ENCODE measurements around the gene TEDC2.

TEDC2 gene

DNA sequence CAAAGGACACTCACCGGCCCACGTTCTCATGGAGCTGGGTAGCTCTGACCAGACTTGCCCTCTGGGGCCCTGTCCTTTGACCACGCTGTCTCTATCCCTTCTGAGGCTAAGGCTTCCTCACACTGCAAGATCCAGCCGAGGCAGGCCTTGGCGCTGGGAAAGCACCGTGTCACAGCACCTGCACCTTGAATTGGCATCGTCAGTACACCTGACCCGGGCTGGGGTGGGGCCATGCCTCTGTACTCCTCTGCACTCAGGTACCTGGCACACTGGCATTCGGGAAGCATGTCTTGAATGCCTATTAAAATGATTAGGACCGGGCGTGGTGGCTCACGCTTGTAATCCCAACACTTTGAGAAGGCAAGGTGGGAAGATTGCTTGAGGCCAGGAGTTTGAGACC lies 21.0 kb downstream of the TEDC2 start:
- no peak for DNase-seq

DNA sequence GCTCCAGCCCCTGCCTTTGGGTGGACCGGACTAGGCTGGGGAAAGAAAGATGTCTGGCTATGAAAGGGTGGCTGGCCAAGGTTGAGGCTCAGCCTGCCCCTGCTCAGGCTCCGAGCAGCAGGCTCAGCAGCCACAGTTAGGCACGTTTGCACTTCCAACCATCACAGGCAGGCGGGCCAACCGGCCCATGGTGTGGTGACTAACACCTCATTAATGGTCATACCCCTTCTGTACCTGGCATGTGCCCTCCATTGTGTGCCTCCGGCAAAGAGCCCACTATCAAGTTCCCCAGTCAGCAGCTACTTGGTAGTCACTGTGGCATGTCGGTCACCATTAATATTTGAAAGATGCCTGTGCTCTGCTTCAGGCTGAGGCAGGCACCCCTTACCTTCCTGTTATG lies 21.8 kb downstream of the TEDC2 start:
- no peak for DNase-seq

DNA sequence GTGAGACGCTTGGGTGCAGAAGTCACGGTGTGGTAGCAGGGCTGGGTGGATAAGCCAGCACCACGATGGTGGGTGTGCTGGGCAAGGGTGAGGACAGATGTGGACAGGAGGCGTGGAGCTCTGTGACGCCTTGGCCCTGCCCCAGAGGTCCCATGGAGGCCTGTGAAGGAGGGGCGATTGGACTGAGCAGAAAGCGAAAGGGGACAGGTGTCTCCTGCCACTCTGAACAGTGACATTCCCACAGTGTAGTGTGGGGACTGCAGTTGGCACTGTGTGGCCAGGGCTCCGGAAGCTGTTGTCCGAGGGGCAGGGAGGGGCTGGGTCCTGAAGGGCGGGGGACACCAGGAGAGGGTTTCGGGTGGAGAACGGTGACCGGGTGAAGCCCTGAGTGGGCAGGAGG lies 22.3 kb downstream of the TEDC2 start:
- no peak for DNase-seq

DNA sequence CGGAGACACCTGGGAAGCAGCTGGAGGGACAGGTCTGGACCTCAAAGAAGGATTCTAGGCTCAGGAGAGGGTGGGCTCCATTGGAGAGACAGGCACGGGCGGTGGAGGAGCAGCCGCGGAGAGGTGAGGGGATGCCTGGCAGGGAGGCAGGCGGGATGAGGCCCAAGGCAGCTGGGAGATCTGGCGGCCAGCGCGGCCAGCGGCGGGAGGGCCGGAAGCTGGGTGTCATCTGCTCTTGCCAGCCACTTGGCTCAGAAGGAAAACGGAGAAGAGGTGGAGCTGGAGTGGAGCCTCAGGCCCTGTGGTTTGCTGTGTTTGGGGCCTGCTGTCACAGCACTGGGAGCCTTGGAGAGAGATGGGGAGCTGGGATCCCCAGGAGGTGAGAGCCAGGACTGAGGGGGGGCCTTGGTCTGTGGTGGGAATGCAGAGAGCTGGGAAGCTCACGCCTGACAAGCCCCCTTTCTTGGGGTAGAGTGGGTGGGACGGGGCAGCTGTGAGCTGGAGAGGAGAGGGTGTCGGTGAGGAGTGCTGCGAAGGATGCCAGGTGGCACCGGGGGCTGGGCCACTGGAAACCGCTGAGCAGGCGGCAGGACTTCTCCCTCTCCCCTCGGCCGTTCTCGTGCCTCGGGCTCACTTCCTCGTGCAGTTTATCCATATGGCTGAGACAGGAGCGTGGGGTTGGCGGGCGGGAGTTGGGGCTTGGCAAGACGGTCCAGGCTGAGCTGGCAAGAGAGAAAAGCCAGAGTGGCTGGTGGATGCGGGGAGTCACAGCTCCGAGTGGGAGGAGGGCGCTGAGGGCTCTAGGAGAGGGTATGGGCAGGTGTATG lies 23.0 kb downstream of the TEDC2 start:
- DNase-seq: no peak

DNA sequence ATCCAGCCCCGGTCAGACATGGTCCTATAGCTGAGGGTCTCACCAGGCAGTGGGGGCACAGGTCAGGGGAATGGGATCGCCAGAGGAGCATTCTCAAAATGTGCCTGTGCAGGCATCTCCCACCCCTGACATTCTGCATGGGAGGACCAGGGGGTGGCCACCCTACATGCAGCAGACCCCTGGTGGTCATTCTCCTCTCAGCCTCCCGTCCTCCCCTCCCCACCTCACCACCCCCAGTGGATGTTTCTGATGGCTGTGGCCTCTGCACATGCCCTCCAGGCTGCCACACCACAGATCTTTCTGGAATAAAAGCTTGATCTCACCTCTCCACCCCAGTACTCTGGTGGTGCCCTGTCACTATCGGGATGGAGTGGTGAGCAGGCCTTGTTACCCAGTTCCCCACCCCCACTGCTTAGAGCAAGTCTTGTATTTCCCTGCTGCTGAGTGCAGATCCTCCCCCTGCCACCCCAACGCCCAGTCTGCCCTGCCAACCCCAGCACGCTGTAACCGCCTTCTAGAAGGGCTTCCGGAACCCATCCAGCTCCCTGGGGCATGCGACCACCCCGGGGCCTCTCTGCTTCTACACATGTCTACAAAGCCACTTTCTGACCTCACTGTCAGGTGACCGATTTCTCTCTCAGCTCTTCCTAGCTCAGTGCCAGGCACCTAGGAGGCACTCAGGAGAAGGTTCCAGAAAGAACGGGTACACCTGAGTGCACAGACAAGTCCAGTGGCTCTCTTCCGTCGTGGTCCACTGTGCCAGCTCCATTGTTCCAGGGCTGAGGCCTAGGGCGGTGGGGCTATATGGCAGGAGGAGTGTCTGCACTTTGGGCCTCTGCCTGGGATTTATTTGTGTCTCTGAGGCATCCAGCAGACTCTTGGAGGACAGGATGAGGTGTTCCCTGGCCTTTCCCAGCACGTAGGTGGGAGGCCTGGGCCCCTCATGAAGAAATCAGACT lies 24.3 kb downstream of the TEDC2 start:
- DNase-seq: no peak

DNA sequence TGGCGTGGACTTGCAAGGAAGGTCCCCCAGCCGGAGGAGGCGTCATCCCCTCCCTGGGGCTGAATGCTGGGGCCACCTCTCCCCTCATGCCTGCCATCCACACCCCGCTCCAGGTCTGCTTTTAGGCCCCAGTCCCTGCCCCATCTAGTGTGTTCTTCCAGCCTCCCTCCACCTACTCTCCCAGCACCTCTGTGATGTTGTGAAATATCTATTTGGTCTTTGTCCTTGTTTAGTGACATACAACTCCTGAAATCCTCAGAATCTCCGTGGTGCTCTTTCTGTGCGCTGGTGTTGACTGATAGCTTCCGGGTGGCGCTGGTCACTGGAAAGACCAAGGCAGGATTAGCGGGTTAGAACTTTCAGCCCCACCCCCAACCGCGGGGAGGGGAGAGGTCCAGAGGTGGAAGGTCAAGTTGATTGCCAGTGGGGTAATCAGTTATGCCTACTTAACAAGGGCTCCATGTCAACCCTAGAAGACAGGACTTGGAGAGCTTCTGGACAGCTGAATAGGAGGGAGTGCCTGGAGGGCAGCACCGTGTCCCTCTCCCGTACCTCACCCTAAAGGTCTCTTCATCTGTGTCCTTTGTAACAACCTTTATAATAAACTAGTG lies 25.1 kb downstream of the TEDC2 start:
- no peak for DNase-seq

DNA sequence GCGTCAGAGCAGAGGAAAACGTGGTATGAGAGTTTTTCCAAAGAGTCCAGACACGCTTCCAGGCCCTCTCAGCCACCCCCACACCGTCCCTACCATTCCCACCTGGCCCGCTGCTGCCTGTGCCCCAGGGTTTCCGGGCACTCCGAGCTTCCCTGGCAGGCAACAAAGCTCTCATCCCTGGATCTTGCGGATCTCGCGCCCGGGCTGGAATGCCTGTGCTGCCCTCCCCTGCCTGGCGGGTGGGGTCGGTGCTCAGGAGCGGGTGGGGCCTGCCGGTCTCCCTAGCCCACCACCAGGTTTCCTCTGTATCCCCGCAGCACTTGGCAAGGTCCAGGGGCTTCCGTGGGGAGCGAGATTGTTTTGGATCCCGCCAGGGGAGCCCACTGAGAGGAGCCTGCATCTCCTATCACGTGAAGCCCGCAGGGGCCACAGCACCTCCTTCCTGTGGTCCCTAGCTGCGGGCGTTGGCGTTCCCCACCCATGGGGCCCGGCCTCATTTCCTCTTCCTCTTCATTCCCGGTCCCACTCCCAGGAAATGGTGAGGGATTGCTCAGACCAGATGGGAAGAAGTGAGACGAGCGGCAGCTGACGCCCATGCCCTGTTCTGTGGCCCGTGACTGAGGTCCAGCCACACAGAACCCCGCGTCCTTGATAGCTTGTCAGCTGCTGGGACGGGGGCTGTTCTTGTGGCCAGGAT lies 26.1 kb downstream of the TEDC2 start:
- no peak for DNase-seq

DNA sequence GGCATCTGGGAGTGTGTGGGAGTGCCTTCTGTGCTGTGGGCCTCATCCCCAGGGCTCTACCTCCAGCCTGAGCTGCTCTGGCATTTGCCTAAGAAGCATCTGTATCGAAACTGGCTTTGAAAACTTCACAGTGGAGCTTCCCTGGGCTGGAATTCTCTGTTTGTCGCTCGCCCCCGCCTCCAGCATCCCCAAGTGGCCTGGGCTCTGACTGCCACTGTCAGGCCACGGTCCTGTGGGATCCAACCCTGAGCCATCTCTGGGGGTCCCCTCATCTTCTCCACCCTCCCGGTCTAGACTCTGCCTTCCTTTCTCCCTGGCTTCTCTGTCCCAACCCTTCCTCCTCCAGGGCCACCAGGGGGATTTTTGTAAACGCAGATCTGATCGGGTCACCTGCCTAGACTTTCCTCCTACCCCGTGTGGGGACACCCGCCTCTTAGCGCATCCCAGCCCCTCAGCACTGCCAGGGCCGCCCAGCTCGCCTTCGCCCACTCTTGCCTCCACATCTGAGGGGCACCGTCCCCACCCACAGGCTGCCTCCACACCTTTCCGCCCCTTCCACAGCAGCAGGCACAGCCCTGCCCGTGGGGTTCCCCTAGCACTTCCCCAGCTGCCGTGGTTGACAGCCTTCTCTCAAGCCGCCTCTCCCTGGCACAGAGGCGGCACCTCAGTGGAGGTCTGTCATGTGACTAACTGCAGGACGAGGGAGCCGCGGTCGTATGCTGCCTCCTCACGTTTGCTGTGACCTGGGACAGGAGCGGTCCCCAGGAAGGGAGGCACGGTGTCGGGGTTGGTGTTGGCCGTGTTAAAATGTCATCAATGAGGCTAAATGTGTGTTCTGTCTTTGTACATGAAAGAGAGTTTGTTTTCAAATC lies 27.0 kb downstream of the TEDC2 start:
- DNase-seq: peak; percentile 78

DNA sequence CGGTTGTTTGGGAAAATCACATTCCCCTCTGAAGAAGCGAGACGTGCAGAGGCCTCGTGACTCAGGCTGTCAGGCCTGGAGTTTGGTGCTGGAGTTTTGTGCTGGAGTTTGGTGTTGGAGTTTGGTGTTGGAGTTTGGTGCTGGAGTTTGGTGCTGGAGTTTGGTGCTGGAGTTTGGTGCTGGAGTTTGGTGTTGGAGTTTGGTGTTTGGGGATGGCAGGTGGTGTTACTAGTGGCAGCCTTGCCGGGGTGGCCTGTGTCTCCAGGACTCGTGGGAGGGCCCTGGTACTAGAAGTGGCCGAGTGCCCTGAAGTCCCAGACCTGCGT lies 27.6 kb downstream of the TEDC2 start:
- no peak for DNase-seq

DNA sequence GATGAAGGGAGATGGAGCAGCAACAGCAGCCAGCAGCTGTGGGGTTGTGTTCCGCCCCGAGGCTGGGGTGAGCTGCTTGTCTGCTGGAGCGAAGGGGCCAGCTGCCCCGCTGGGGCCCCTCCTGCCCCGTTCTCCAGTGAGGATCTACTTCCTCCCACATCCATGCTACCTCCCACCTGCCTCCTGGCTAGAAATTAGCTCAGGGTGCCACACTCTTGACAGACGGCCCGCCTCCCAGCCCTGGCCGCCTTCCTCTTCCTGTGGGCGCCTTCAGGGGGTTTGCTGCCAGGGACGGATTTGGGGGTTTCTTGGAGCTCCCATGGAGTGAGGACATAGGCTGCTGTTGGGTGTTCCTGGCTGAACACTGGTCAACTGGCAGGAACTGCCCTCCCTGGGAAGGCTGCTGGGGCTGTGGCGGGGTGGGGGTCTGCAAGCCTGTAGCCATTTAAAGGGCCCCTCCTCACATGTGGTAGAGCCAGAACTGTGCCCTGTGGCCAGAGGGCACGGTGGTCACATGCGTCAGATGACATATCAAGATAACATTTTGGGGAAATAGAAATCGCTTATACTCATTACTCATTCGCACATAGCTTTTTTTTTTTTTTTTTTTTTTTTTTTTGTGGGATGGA lies 28.1 kb downstream of the TEDC2 start:
- no peak for DNase-seq

DNA sequence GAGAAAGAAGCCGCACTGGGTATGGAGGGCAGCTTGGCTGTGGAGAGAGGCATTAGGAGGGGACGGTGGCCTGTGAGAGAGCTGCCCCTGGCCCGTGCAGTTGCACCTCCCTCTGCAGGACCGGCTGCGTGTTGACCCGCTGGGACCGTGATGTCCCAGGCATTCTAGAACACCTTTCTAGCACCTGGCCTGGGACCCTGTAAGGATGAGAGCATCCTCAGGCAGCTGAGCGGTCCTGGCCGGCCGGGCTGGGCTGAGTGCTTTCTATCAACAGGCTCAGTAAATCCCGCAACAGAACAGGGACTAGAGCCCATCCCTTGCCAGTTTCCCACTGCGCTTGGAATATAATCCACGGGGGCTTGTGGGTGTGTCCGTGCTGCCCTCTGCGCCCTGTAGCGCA lies 29.7 kb downstream of the TEDC2 start:
- no peak for DNase-seq

DNA sequence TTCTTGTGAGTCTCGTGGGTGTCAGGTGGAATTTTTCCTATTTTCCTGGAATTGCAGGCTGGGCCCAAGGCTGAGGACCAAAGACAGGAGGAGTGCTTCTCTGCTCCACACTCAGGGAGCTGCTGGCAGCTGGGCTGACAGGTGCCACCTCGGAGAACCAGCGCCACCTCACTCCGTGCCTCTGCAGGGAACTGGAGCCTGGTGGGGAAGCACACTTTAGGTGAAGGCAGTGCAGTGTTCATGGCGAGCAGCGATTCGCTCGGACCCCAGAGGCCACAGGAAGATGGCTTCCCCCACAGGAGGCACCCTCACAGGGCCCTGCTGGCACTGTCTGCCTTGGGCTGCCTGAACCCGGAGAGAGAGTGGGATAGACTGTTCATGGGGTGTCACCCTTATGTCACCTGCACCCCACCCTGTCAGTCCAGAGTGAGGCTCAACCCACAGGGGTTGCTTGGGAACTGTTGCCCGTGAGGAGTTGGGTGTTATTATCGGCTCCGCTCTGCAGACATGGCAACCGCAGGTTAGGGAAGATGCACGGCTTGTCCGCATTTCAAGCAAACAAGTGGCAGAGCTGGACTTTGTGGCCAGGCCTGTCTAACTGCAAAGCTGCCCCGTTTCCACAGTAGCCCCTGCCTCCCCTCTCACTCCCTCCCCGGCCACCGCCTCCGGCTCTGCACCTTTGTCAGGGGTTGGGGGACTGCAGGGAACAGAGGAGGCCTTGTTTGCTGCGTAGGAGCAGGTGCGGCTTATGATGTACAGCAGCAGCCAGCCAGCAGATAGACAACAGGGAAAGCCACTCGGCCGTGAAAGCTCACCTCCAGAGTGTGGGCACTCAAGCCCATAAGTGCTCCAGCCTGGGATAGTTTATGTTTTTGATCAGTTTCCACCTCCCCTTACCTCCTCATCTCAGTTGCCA lies 30.5 kb downstream of the TEDC2 start:
- DNase-seq: no peak

DNA sequence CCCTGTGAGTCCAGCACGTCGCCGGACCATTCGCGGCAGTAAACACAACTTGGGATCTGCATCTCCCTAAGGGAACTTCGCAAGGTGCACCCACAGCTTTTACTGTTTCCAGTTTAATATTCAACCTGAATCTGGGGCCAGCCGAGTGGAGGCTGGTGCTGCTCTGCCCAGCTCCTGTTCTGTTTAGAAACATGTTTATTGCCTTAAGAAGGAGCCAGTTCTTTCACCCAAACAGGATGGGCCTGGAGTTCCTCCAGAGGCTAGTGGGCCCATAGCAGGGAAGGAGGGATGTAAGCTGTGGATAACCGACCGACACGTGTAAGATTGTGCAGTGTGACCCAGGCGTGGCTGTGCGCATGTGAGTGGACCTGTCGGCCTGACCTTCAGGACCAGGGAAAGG lies 32.4 kb downstream of the TEDC2 start:
- no peak for DNase-seq

DNA sequence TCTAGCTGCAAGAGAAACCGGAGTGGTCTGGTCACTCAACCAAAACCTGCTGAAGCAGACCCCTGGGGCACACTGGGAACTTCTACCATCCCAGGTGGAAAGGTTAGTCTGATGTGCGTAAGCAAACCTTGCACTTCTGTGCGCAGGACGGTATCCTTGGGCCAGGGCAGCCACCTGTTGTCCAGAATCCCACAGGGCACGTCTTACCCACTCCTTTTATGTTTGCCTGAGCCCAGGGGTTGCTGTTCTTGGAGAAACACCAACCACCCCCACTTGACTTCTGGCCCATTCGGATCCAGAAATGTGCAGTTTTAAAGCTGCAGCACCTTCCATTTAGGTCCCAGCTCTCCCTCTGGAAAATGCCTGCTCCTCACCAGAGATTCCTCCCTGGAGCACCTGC lies 33.7 kb downstream of the TEDC2 start:
- no peak for DNase-seq

DNA sequence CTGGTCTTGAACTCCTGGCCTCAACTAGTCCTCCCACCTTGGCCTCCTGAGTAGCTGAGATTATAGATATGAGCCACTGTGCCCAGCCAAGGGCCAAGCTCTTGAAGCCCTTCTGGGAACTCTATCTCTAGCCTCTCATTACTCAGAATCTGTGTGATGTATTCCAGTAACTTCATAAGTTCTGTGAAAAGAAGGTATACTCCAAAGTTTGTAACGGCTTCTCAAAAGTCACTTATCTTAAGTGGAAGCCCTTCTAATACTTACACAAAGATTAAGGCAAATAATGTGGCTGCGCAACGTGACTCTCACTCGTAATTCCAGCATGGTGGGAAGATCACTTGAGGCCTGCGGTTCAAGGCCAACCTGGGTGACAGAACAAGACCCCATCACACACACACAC lies 34.7 kb downstream of the TEDC2 start:
- DNase-seq: no peak

DNA sequence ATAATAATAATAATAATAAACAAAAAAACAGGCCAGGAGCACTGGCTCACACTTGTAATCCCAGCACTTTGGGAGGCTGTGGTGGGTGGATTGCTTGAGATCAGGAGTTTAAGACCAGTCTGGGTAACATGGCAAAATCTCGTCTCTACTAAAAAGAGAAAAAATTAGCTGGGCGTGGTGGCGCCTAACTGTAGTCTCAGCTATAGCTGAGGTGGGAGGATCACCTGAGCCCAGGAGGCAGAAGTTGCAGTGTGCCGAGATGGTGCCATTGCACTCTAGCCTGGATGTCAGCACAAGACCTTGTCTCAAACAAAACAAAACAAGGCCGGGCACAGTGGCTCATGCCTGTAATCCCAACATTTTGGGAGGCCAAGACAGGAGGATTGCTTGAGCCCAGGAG lies 35.1 kb downstream of the TEDC2 start:
- no peak for DNase-seq

DNA sequence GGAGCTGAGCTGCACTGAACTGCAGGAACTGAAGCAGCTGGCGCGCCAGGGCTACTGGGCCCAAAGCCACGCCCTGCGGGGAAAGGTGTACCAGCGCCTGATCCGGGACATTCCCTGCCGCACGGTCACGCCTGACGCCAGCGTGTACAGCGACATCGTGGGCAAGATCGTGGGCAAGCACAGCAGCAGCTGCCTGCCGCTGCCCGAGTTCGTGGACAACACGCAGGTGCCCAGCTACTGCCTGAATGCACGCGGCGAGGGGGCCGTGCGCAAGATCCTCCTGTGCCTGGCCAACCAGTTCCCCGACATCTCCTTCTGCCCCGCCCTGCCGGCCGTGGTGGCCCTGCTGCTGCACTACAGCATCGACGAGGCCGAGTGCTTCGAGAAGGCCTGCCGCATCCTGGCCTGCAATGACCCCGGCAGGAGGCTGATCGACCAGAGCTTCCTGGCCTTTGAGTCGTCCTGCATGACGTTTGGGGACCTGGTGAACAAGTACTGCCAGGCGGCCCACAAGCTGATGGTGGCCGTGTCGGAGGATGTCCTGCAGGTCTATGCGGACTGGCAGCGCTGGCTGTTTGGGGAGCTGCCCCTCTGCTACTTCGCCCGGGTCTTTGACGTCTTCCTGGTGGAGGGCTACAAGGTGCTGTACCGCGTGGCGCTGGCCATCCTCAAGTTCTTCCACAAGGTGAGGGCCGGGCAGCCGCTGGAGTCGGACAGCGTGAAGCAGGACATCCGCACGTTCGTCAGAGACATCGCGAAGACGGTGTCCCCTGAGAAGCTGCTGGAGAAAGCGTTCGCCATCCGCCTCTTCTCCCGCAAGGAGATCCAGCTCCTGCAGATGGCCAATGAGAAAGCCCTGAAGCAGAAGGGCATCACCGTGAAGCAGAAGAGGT lies 36.6 kb downstream of the TEDC2 start:
- no peak for DNase-seq

DNA sequence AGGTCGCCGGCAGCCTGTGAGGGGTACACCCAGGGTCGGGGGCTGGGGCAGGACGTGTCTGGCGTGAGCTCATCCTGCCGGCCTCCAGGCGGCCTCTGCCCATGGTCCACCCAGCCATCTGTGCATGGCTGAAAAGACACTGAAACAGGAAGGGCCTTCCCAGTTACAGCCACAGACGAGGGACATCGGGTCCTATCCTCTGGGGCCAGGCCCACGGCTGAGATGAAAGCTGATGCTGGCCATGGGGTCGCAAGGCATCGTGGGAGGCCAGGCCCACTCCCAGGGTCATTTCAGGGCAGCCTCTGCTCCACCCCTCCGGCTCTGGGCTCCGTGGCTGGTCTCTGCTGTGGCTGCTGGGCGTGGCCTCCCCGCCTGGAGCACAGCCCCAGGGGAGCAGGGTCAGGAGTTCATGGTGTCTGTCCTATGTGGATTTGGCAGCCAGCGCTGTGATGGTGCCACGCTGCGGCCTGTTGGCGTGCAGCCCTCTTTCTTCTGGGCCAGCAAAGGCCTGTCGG lies 37.3 kb downstream of the TEDC2 start:
- no peak for DNase-seq

All from activated CD8-positive, alpha-beta memory T cell treated with anti-CD3 and anti-CD28 coated beads, Interleukin-2, amount 50 U/mL, for 4 hours (primary cell).